HL-60/S4 (cell line): ENCODE data around the gene RFTN1.

Experiments used
- in situ Hi-C: fragments of 300-500 bp; cut with MboI; formaldehyde crosslinking; loops from 2 replicates; pipeline ENCODE4 v1.14.3; 2022; ENCODE audit warnings: low sequenced_read_pairs

Gene RFTN1

GRCh38 chr3:16439848-16440708 lies 73.4 kb downstream of the RFTN1 start:
- in situ Hi-C loops: no loop called here

DNA sequence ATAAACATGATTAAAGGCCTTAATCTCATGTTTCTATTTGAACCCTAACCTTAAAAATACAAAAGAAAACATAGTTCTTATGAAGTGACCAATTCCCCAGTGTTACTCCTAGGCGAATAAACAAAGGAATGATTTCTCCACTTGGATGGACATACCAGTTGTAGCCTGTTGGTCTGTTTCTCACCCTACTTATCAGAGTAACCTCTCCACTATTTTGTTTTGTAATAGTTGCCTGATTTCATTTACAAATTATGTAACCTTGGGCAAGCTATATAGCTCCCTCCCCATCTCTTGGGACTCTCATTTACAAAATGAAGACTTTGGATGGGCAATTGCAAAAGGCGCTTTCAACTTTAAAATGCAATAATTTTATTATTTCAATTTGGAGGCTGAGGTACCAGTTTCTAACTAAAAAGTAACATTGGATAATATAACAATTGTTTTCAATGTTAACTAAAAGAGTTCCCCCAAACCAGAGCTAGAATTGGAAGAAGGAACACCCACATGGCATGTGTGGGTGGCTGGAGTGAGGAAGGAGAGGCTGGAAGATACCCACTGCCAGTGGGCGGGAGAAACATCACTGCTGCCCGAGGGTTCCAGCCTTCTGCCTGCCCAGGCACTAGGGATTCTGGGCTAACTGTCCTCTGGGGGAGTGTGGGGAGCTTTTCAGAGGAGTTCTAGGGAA lies 74.2 kb downstream of the RFTN1 start:
- in situ Hi-C loops: no loop called here

DNA sequence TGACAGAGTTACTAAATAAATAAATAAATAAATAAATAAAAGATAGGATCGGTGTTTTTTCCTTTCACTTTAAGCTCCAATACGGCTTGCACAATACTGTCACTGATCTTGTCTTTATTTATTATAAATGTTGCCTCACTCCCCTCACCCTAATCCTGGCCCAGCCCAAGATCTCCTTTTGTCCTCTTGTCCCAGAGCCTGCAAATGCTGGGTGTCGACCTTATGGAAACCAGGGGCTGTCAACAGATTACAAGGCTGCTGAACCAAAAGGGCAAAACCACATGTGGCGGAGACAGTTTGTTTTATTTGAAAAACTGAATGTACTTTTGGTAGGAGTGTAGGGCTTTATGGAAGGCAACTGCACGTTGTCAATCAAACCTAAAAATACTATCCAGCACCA lies 75.9 kb downstream of the RFTN1 start:
- in situ Hi-C loops: no loop called here

GRCh38 chr3:16433701-16434151 lies 79.8 kb downstream of the RFTN1 start:
- in situ Hi-C loops: no loop called here

DNA sequence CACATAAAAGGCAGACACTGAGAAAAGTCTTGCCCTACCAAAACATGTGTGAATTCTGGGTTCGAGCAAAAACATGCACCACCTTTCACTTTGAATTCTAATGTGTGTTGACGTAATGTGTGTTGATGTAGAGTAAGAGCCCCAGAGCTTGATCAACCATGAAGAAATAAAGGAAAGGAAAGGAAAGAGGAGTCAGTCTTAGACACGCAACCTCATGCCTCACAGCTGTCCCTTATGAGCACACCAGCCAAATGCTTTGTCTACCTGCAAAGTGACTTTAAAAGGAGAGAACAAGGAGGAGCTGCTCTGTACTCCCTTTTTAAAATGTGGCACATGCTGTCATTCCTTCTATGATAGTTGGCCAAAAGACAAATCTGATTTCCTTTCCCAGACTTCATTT lies 80.8 kb downstream of the RFTN1 start:
- in situ Hi-C loops: no loop called here

GRCh38 chr3:16430717-16431630 lies 82.5 kb downstream of the RFTN1 start:
- in situ Hi-C loops: no loop called here

- in situ Hi-C loops: no loop called here
Observed at GRCh38 chr3:16429086-16429485, 84.4 kb downstream of the RFTN1 start.

DNA sequence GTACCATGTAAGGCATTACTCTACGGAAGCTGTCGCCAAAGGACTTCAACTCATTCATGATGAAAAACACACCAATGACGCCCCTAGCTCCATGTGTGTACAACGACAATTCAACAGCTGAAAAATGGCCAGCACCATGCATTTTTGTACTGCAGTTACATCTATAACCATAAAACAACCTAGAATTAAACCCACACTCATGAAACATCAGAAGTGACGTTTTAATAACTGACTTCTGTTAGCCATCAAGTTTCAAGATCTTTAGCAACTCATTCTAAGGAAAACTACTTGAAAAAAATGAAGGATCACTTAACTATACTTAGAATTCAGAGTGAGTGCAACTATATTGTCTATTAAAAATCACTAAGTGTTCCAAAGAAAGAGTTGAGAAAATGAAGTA lies 84.9 kb downstream of the RFTN1 start:
- in situ Hi-C loops: no loop called here

GRCh38 chr3:16427103-16427965 lies 86.2 kb downstream of the RFTN1 start:
- in situ Hi-C loops: no loop called here

DNA sequence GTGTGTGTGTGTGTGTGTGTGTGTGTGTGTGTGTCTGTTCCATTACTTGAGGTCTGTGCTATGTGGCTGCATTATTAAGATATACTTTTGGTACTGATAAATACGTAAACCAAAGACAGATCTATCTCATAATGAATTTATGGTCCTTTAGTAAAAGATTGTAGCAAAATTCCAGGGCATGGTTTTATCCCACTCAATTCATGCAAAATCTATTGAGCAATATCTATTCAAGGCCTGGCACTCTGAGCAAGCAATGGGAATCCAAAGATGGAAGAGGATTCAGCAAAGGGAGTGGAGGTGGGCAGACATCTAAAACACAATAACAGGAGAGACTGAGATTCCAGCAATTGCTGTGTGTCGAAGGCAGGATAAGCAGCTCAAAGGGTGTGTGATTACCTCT lies 86.8 kb downstream of the RFTN1 start:
- in situ Hi-C loops: no loop called here

DNA sequence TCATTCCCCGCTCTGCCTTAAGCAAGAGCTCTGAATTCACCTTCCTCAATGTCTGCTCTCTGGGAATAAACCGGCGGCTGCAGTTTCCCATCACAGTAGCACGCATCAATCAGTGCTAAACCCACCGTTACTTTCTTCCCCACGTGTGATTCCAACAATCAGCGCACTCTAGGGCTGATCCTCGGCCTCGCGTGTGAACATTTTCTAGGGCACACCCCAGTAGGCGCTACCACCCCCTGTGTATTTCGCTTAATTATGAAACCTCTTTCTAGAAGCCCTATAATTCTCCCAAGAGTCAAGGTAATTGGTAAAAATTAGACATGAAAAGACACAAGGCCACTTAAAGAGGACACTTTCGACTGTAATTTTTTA lies 87.5 kb downstream of the RFTN1 start:
- in situ Hi-C loops: no loop called here

DNA sequence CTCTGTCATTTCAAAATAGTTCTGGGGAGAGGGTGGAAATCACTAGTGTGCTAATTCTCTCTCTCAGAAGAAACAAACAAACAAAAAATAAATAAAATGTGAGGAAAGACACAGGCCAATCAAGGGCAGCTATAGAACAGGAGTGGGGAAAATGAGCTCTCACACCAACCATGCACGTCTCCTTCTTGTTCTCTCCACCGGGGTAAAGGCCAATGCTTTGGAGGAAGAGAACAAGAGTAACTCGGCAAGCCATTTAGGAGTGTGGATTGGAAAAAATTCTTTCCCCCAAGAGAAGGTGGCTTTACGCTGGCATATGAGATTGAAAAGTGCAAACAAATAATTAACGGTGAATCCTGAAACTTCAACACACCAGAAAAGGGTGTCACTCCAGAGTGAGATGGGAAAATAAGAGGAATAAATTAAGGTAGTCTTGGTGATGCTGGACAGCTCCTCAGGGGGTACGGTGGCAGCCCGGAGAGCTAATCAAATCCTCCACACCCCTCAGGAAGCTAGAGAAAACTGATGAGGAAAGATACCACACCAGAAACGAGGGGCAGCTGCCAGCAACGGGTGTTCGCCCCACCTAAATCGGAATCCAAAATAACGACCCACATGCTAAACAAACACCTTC lies 88.0 kb downstream of the RFTN1 start:
- in situ Hi-C loops: no loop called here

GRCh38 chr3:16423947-16424673 lies 89.4 kb downstream of the RFTN1 start:
- in situ Hi-C loops: no loop called here

DNA sequence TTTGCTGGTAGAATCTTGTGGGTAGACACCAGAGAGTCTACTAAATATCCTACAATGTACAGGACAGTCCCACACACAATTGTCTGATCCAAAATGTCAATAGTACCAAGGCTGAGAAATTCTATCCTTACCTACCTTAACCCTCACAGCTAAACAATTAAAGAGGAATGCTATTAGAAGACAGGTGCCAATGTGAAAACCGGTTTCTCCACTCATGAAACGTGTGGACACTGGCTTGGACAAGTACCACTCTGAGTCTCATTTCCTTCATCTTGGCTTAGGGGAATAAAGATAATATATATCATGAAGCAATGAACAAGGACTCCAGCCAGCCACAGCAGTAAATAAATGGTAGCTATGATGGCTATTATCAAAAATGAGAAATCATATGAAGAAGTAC lies 90.2 kb downstream of the RFTN1 start:
- in situ Hi-C loops: no loop called here

- in situ Hi-C loops: no loop called here
Observed at GRCh38 chr3:16419640-16420241, 93.8 kb downstream of the RFTN1 start.

GRCh38 chr3:16417945-16418739 lies 95.4 kb downstream of the RFTN1 start:
- in situ Hi-C loops: no loop called here

DNA sequence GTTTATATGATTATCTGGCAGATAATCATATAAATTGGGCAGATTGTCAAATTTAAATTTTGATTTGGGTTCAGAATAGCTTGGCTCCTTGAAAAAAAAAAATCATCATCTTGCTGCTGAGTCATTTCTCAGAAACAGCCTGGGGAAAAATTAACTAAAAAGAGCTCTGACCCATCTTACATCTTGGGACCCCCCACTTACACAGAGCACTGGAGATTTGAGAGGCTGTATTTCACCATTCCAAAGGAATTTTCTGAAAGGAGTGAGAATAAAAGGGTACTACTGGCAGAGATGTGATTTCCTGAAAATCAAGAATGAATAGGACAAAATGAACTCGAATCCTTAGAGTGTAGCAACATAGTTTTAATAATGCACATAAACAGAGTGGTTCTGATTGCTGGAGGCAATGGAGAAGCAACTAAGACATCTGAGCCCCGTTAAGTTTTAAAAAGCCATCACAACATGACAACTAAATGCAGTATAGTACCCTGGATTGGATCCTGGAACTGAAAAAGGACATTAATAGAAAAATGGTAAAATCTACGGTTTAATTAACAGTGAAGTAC lies 97.5 kb downstream of the RFTN1 start:
- in situ Hi-C loops: no loop called here

DNA sequence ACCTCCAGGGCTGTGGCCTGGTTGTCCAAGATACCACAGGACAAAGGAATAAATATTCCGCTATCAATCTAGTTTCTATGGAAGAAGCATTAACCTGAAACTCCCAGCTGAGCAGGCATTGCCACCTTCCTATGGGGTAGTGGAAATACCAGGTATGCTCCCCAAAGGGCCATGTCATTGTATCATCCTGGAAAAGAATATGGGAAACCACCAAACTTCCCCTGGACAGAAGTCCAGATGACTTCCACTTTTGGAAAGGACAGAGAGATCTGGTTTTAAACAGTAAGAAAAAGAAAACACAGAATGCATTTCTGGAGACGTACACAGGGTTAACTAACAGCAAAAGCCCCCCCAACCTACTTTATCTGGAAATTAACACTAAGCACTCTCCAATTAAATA lies 100.2 kb downstream of the RFTN1 start:
- in situ Hi-C loops: no loop called here
